ENCODE measurements around the gene UBXN1.

DNA sequence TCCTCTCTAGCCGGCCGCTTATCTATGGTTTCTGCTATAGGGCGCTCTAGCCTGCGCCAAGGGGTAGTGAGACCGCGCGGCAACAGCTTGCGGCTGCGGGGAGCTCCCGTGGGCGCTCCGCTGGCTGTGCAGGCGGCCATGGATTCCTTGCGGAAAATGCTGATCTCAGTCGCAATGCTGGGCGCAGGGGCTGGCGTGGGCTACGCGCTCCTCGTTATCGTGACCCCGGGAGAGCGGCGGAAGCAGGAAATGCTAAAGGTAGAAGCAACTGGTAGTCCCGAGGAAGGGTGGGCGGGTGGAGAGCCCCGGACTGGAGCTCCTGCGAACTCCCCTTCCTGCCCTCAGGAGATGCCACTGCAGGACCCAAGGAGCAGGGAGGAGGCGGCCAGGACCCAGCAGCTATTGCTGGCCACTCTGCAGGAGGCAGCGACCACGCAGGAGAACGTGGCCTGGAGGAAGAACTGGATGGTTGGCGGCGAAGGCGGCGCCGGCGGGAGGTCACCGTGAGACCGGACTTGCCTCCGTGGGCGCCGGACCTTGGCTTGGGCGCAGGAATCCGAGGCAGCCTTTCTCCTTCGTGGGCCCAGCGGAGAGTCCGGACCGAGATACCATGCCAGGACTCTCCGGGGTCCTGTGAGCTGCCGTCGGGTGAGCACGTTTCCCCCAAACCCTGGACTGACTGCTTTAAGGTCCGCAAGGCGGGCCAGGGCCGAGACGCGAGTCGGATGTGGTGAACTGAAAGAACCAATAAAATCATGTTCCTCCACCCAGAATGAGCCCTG lies 7.1 kb downstream of the UBXN1 start, which contains the start of the genes LBHD1 and UQCC3:
- peak; percentile 70 for TF ChIP-seq TAF1 (IDR thresholded peaks at IDR 0.05; ENCODE audit: borderline replicate concordance, low read depth, low read length)
- peak; percentile 80 for TF ChIP-seq POLR2AphosphoS5 (IDR thresholded peaks at IDR 0.05; ENCODE audit: low read depth, low read length)
